ENCODE measurements around the gene ARID1A.
"Not testable (repeated sequence)": the region's sequence is repeated elsewhere in the genome, so short reads cannot be mapped to it uniquely, and the experiment has no call there.

The ARID1A gene

GRCh38 chr1:26703478-26703877, 7.7 kb downstream of the ARID1A start:
- DNase-seq (ENCODE audit: extremely low spot score): no peak
- TF ChIP-seq, protein P1, sequence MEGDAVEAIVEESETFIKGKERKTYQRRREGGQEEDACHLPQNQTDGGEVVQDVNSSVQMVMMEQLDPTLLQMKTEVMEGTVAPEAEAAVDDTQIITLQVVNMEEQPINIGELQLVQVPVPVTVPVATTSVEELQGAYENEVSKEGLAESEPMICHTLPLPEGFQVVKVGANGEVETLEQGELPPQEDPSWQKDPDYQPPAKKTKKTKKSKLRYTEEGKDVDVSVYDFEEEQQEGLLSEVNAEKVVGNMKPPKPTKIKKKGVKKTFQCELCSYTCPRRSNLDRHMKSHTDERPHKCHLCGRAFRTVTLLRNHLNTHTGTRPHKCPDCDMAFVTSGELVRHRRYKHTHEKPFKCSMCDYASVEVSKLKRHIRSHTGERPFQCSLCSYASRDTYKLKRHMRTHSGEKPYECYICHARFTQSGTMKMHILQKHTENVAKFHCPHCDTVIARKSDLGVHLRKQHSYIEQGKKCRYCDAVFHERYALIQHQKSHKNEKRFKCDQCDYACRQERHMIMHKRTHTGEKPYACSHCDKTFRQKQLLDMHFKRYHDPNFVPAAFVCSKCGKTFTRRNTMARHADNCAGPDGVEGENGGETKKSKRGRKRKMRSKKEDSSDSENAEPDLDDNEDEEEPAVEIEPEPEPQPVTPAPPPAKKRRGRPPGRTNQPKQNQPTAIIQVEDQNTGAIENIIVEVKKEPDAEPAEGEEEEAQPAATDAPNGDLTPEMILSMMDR (IDR thresholded peaks at IDR 0.05; ENCODE audit: control extremely low read depth, extremely low read depth, low read depth, missing control alignments): no peak
- CTCF ChIA-PET: interaction anchor here (1.1 to 6.3 kb wide), 5 partner anchors 26 to 165 kb away, joined by 3 to 35 read pairs (median 6); partner anchors contain the start of gene PIGV
- POLR2A ChIA-PET: interaction anchor here (1.6 to 2.4 kb wide), 2 partner anchors 11 to 23 kb away, joined by 5 to 11 read pairs; no protein-coding TSS in a partner anchor

- ChIA-PET POLR2A (interaction anchor here (0.5 to 2.5 kb wide), 6 partner anchors 12 to 1780 kb away, joined by 3 to 10 read pairs (median 4); no protein-coding TSS in a partner anchor), CTCF (interaction anchor here (1.6 to 6.3 kb wide), 3 partner anchors 28 to 84 kb away, joined by 4 to 35 read pairs (median 6); partner anchors contain the start of gene PIGV)
- no peak for DNase-seq (ENCODE audit: extremely low spot score)
These were observed 8.8 kb downstream of the ARID1A start for GRCh38 chr1:26704629-26705028.

DNA sequence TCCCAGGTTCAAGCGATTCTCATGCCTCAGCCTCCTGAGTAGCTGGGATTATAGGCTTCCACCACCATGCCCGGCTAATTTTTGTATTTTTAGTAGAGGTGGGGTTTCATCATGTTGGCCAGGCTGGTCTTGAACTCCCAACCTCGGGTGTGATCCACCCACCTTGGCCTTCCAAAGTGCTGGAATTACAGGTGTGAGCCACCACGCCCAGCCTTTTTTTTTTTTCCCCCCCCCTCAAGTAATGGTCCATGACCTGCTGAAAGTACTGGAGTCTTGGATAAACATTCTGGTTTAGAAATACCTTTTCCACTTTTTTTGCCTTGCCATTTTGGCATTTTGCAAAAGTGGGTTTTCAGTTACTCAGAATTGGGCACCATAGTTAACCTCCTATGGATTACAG, 9.4 kb downstream of the ARID1A start:
- POLR2A ChIA-PET: interaction anchor here (0.5 to 2.5 kb wide), 3 partner anchors 13 to 92 kb away, joined by 4 to 10 read pairs (median 5); no protein-coding TSS in a partner anchor
- CTCF ChIA-PET: interaction anchor here (1.3 to 2.2 kb wide), 2 partner anchors 81 to 84 kb away, joined by 5 to 6 read pairs; no protein-coding TSS in a partner anchor

More at GRCh38 chr1:26704629-26705028, 8.8 kb downstream of the ARID1A start:
- TF ChIP-seq, protein P1 (IDR thresholded peaks at IDR 0.05; ENCODE audit: control extremely low read depth, extremely low read depth, low read depth, missing control alignments): no peak

GRCh38 chr1:26705788-26706311, 10.0 kb downstream of the ARID1A start:
- TF ChIP-seq, protein P1 (IDR thresholded peaks at IDR 0.05; ENCODE audit: control extremely low read depth, extremely low read depth, low read depth, missing control alignments): no peak
- DNase-seq (ENCODE audit: extremely low spot score): no peak
- POLR2A ChIA-PET: interaction anchor here (0.5 to 2.5 kb wide), 2 partner anchors 13 to 62 kb away, joined by 4 to 10 read pairs; no protein-coding TSS in a partner anchor
- CTCF ChIA-PET: interaction anchor here (1.3 kb wide), 1 partner anchor 83 kb away, joined by 5 read pairs; no protein-coding TSS in a partner anchor

More for the DNA sequence above, 9.4 kb downstream of the ARID1A start:
- DNase-seq (ENCODE audit: extremely low spot score): not testable (repeated sequence)

- POLR2A ChIA-PET: interaction anchor here (2.5 kb wide), 1 partner anchor 14 kb away, joined by 10 read pairs; no protein-coding TSS in a partner anchor
- CTCF ChIA-PET: interaction anchor here (1.3 kb wide), 2 partner anchors 83 kb away, joined by 4 to 5 read pairs; no protein-coding TSS in a partner anchor
- TF ChIP-seq, protein P1 (IDR thresholded peaks at IDR 0.05; ENCODE audit: control extremely low read depth, extremely low read depth, low read depth, missing control alignments): no peak
- no peak for DNase-seq (ENCODE audit: extremely low spot score)
These were observed 10.5 kb downstream of the ARID1A start for GRCh38 chr1:26706315-26706714.

- POLR2A ChIA-PET: no interaction called here
- CTCF ChIA-PET: interaction anchor here (1.4 kb wide), 1 partner anchor 9 kb away, joined by 3 read pairs; no protein-coding TSS in a partner anchor
- DNase-seq (ENCODE audit: extremely low spot score): no peak
- TF ChIP-seq, protein P1 (IDR thresholded peaks at IDR 0.05; ENCODE audit: control extremely low read depth, extremely low read depth, low read depth, missing control alignments): no peak
These were observed 15.0 kb downstream of the ARID1A start for GRCh38 chr1:26710811-26711210.

DNA sequence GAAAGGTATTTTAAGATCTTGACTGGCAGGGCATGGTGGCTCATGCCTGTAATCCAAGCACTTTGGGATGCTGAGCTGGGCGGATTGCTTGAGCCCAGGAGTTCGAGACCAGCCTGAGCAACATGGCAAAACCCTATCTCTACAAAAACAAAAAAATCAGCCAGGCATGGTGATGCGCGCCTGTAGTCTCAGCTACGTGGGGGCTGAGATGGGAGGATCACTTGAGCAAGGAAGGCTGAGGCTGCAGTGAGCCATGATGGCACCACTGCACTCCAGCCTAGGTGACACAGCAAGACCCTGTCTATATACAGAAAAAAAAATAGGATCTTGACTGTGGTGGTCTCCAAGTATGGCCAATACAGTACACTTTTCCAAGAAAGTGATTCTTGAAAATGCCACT, 16.0 kb downstream of the ARID1A start:
- ChIA-PET POLR2A (no interaction called here), CTCF (no interaction called here)
- TF ChIP-seq, protein P1 (IDR thresholded peaks at IDR 0.05; ENCODE audit: control extremely low read depth, extremely low read depth, low read depth, missing control alignments): no peak
- DNase-seq (ENCODE audit: extremely low spot score): no peak

Data from GM10248 (cell line).